Endothelial cell of umbilical vein (primary cell): ENCODE measurements around the gene TRIM56. TPM values are rescaled to one million over a fixed set of nuclear protein-coding genes. Genes with fewer than 3 reads are reported as not detected.

Experiments used
- BruUV-seq: library from RNA; stranded (reverse); fragments of 400-500 nt; replicated peaks from 2 replicates; lab custom pipeline; 2021; lab: Mats Ljungman, UMichigan
- CTCF ChIA-PET: fragments of 300-600, 350-600 bp; sonication (Branson Sonifier 250); formaldehyde crosslinking; loops from one replicate; lab custom pipeline; 2021; ENCODE audit warnings: antibody characterized with exemption, inconsistent platforms; lab: Charles Lee
- POLR2A ChIA-PET: fragments of 300-600, 350-600 bp; sonication (Branson Sonifier 250); formaldehyde crosslinking; loops from one replicate; lab custom pipeline; 2021; ENCODE audit warnings: antibody characterized with exemption, inconsistent platforms; lab: Charles Lee
- DNase-seq: peaks from one replicate; pipeline ENCODE4 v3.0.0-alpha.2; 2011; ENCODE audit warnings: low read depth, low spot score
- FAIRE-seq: peaks from 2 replicates; lab custom pipeline; 2011; peaks lifted over from hg19 to GRCh38; lab: Jason Lieb, UNC
- H2AFZ ChIP-seq: 2 replicates; pipeline ENCODE4 v1.6.0; 2012; ENCODE audit warnings: low read depth, low read length, control low read depth, inconsistent platforms
- H3K27ac ChIP-seq: 2 replicates; pipeline ENCODE4 v1.5.1; 2011; ENCODE audit warnings: low read depth, mild to moderate bottlenecking, control low read depth, low read length, moderate library complexity; ENCODE audit not compliant: insufficient read depth
- H3K27me3 ChIP-seq, 2 experiments: 2 replicates each; pipeline versions ENCODE4 v1.6.0 to v1.6.1; 2011; ENCODE audit warnings: low read length in 2 of 2, mixed read lengths in 1 of 2; ENCODE audit not compliant: control insufficient read depth in 2 of 2, insufficient read depth in 2 of 2
- H3K36me3 ChIP-seq, 2 experiments: 2 replicates in 1 of 2; 3 replicates in 1 of 2; pipeline ENCODE4 v1.5.1; 2011; ENCODE audit warnings: low read length in 2 of 2, mild to moderate bottlenecking in 1 of 2, moderate library complexity in 1 of 2; ENCODE audit not compliant: control insufficient read depth in 2 of 2, insufficient read depth in 2 of 2; ENCODE audit errors: extremely low read depth in 1 of 2
- H3K4me1 ChIP-seq: 3 replicates; pipeline ENCODE4 v1.5.1; 2011; ENCODE audit warnings: mild to moderate bottlenecking, low read length; ENCODE audit not compliant: control insufficient read depth, insufficient read depth; ENCODE audit errors: extremely low read depth
- H3K4me2 ChIP-seq: 2 replicates; pipeline ENCODE4 v1.6.1; 2011; ENCODE audit warnings: low read length, control low read depth, mixed read lengths; ENCODE audit not compliant: insufficient read depth
- H3K4me3 ChIP-seq, 3 experiments: fragments of 200-600 bp in 1 of 3; sonication (generic), shearing (Covaris generic) in 1 of 3; replicated peaks in 1 of 3; 2 replicates each; pipeline ENCODE4 v1.5.1; 2011 to 2016; ENCODE audit warnings: control low read depth in 3 of 3, low read length in 3 of 3, mild to moderate bottlenecking in 2 of 3, inconsistent platforms in 1 of 3, low read depth in 1 of 3, moderate library complexity in 1 of 3; ENCODE audit not compliant: insufficient read depth in 1 of 3
- H3K79me2 ChIP-seq: 2 replicates; pipeline ENCODE4 v1.6.0; 2012; ENCODE audit warnings: low read length, inconsistent platforms; ENCODE audit not compliant: control insufficient read depth, insufficient read depth
- H3K9ac ChIP-seq: replicated peaks from 2 replicates; pipeline ENCODE3; 2011; ENCODE audit warnings: low read length, control low read depth; ENCODE audit not compliant: insufficient read depth; ENCODE audit errors: extremely low read depth
- H3K9me1 ChIP-seq: replicated peaks from 3 replicates; pipeline ENCODE4 v1.6.0; 2011; ENCODE audit warnings: mild to moderate bottlenecking, low read length; ENCODE audit not compliant: control insufficient read depth, insufficient read depth; ENCODE audit errors: extremely low read depth
- H3K9me3 ChIP-seq: replicated peaks from 2 replicates; pipeline ENCODE4 v1.5.1; 2012; ENCODE audit warnings: low read length, inconsistent platforms; ENCODE audit not compliant: control insufficient read depth, insufficient read depth
- H4K20me1 ChIP-seq: replicated peaks from 2 replicates; pipeline ENCODE3; 2011; ENCODE audit warnings: mild to moderate bottlenecking, low read length; ENCODE audit not compliant: control insufficient read depth, insufficient read depth; ENCODE audit errors: extremely low read depth
- CTCF ChIP-seq, 2 donors: IDR thresholded peaks; 1 replicate in 1 of 2; 2 replicates in 1 of 2; pipeline ENCODE4 v1.5.1; 2011; ENCODE audit warnings: low read length in 2 of 2, mild to moderate bottlenecking in 2 of 2, moderate library complexity in 2 of 2, control low read depth in 1 of 2, inconsistent platforms in 1 of 2, low read depth in 1 of 2; ENCODE audit not compliant: insufficient read depth in 1 of 2; ENCODE audit errors: extremely low read depth in 1 of 2
- EZH2 ChIP-seq: IDR thresholded peaks from 2 replicates; pipeline ENCODE4 v1.6.1; 2012; ENCODE audit warnings: borderline replicate concordance, low read depth, mild to moderate bottlenecking, moderate library complexity, low read length, inconsistent platforms; ENCODE audit not compliant: severe bottlenecking
- FOS ChIP-seq: IDR thresholded peaks from 2 replicates; pipeline ENCODE4 v1.6.1; 2011; ENCODE audit warnings: mild to moderate bottlenecking, low read length, moderate library complexity, borderline replicate concordance; ENCODE audit not compliant: insufficient read depth
- GATA2 ChIP-seq: IDR thresholded peaks from 2 replicates; pipeline ENCODE4 v1.7.0; 2011; ENCODE audit warnings: low read depth, mild to moderate bottlenecking, moderate library complexity, mixed read lengths, low read length; ENCODE audit not compliant: insufficient read length, insufficient read depth
- JUN ChIP-seq: IDR thresholded peaks from 2 replicates; pipeline ENCODE4 v1.6.1; 2011; ENCODE audit warnings: borderline replicate concordance, low read depth; ENCODE audit not compliant: insufficient read length, insufficient read depth
- MAX ChIP-seq: IDR thresholded peaks from 2 replicates; pipeline ENCODE4 v1.6.1; 2011; ENCODE audit not compliant: insufficient read depth, insufficient read length
- MYC ChIP-seq: IDR thresholded peaks from one replicate; pipeline ENCODE4 v1.6.1; 2011; ENCODE audit warnings: mild to moderate bottlenecking, low read depth, low read length
- POLR2A ChIP-seq: IDR thresholded peaks from 2 replicates; pipeline ENCODE4 v1.6.1; 2012; ENCODE audit warnings: low read depth, mild to moderate bottlenecking, control low read depth, low read length
- POLR2AphosphoS5 ChIP-seq: IDR thresholded peaks from 2 replicates; pipeline ENCODE4 v1.6.1; 2012; ENCODE audit warnings: low read depth, mild to moderate bottlenecking, control low read depth, low read length, moderate library complexity; ENCODE audit not compliant: insufficient read depth
- dilution Hi-C: fragments of 300-500 bp; cut with MboI; formaldehyde crosslinking; loops from one replicate; pipeline ENCODE4 v1.15.0; 2019; ENCODE audit warnings: low sequenced_read_pairs; ENCODE audit not compliant: extremely low pct_ligation_motif_present
- intact Hi-C: fragments of 100-400 bp; cut with micrococcal nuclease; formaldehyde crosslinking; loops from one replicate; pipeline ENCODE4 v1.10.0; 2022
- polyA plus RNA-seq, 4 experiments: library from polyadenylated mRNA; depleted of rRNA in 3 of 4; stranded (reverse) in 3 of 4; unstranded in 1 of 4; fragments of >200 nt; gene quantifications; 2 replicates each; pipeline versions ENCODE4 v1.2.1 to v1.2.3, GENCODE V29; 2011 to 2012; ENCODE audit warnings: missing spikeins in 1 of 4
- total RNA-seq: library from RNA; stranded (reverse); gene quantifications from 2 replicates; pipeline ENCODE4 v1.2.3, GENCODE V29; 2021

Gene TRIM56
- total and polyA plus RNA-seq, 2 donors (not counting 3 experiments of a cell fraction or from before 2014, with no cell fraction given): 2.3 to 25.1 TPM

- H3K4me2 ChIP-seq: no peak overlapping the region
- ChIA-PET POLR2A (interaction anchor here (0.8 kb wide), 1 partner anchor 36 kb away, joined by 3 read pairs; no protein-coding TSS in a partner anchor), CTCF (interaction anchor here (0.8 to 1.3 kb wide), 4 partner anchors 10 to 105 kb away, joined by 3 read pairs; no protein-coding TSS in a partner anchor)
- H3K79me2 ChIP-seq: peaks cover 37% of the 10 kb centered on the region
- no peak overlapping the region for H3K9ac ChIP-seq
- peaks cover 0 to 5% of the 10 kb centered on the region in 2 experiments for H3K36me3 ChIP-seq
- H4K20me1 ChIP-seq: no peaks in the 10 kb centered on the region
- dilution Hi-C loops (no loop called here), intact Hi-C loops (no loop called here)
- H3K9me1 ChIP-seq: no peaks in the 10 kb centered on the region
- TF ChIP-seq JUN (no peak), POLR2AphosphoS5 (no peak), GATA2 (no peak), EZH2 (no peak), MYC (no peak), FOS (no peak), MAX (no peak), POLR2A (no peak), CTCF (IDR thresholded peaks at IDR 0.05; ENCODE audit: extremely low read depth in 1 of 2, insufficient read depth in 1 of 2, low read depth in 1 of 2, low read length in 2 of 2) (no peak)
- DNase-seq: no peak
- FAIRE-seq: no peak
- no peaks in the 10 kb centered on the region for H3K27me3 ChIP-seq
- BruUV-seq: no TSS peak
- no peaks in the 10 kb centered on the region for H3K9me3 ChIP-seq
- H2AFZ ChIP-seq: no peak overlapping the region
- peaks cover 12% of the 10 kb centered on the region for H3K4me1 ChIP-seq
- H3K27ac ChIP-seq: no peak overlapping the region
- H3K4me3 ChIP-seq: no peak overlapping the region
Measured at GRCh38 chr7:101087334-101088068, 2.2 kb downstream of the TRIM56 start.
